H1 (cell line): ENCODE results near the gene GNL2. TPM values are rescaled to one million over a fixed set of nuclear protein-coding genes. Genes with fewer than 3 reads are reported as not detected.

Experiments used
- CTCF ChIA-PET: fragments of 300-600 bp; sonication (Branson Sonifier 250); formaldehyde crosslinking; loops from one replicate; lab custom pipeline; 2021; ENCODE audit not compliant: partially characterized antibody; lab: Charles Lee
- POLR2A ChIA-PET: fragments of 300-600 bp; sonication (Branson Sonifier 250); formaldehyde crosslinking; loops from one replicate; lab custom pipeline; 2021; ENCODE audit warnings: inconsistent platforms; ENCODE audit not compliant: partially characterized antibody; lab: Charles Lee
- DNase-seq, 2 experiments: peaks; one replicate each; pipeline versions ENCODE4 v3.0.0 to v3.0.0-alpha.2; 2010 to 2022; ENCODE audit warnings: low spot score in 2 of 2, low read depth in 1 of 2, mixed read lengths in 1 of 2
- FAIRE-seq: peaks from 2 replicates; lab custom pipeline; 2011; peaks lifted over from hg19 to GRCh38; lab: Jason Lieb, UNC
- H2AFZ ChIP-seq: 2 replicates; pipeline ENCODE4 v1.8.1; 2012; ENCODE audit warnings: low read length, inconsistent platforms
- H2AK5ac ChIP-seq: 2 replicates; pipeline ENCODE4 v1.6.1; 2013; ENCODE audit warnings: low read depth, low read length
- H2BK120ac ChIP-seq: replicated peaks from 2 replicates; pipeline ENCODE3; 2013; ENCODE audit warnings: low read depth, low read length, inconsistent platforms
- H2BK12ac ChIP-seq: 2 replicates; pipeline ENCODE4 v1.6.1; 2013; ENCODE audit warnings: low read depth, low read length
- H2BK15ac ChIP-seq: 2 replicates; pipeline ENCODE4 v1.6.1; 2013; ENCODE audit warnings: low read length
- H2BK20ac ChIP-seq: 2 replicates; pipeline ENCODE4 v1.6.1; 2013; ENCODE audit warnings: low read length
- H2BK5ac ChIP-seq: 2 replicates; pipeline ENCODE4 v1.6.1; 2013; ENCODE audit warnings: low read depth, low read length
- H3K14ac ChIP-seq: 2 replicates; pipeline ENCODE4 v1.6.1; 2013; ENCODE audit warnings: inconsistent platforms; ENCODE audit not compliant: insufficient read length
- H3K18ac ChIP-seq: 2 replicates; pipeline ENCODE4 v1.6.1; 2013; ENCODE audit warnings: low read length; ENCODE audit errors: extremely low read depth
- H3K23ac ChIP-seq: 2 replicates; pipeline ENCODE4 v1.6.1; 2013; ENCODE audit warnings: inconsistent platforms; ENCODE audit not compliant: insufficient read length
- H3K23me2 ChIP-seq: 2 replicates; pipeline ENCODE4 v1.6.1; 2013; ENCODE audit warnings: low read depth, low read length
- H3K27ac ChIP-seq: 2 replicates; pipeline ENCODE4 v1.6.1; 2011; ENCODE audit warnings: low read depth, low read length, inconsistent platforms
- H3K27me3 ChIP-seq, 4 experiments: replicated peaks in 1 of 4; 1 replicate in 1 of 4; 2 replicates in 3 of 4; pipeline versions ENCODE4 v1.6.1 to v1.8.1; 2011 to 2013; ENCODE audit warnings: low read length in 3 of 4, mild to moderate bottlenecking in 3 of 4, inconsistent platforms in 2 of 4, mixed read lengths in 2 of 4, moderate library complexity in 1 of 4; ENCODE audit not compliant: control insufficient read depth in 3 of 4, insufficient read depth in 3 of 4; ENCODE audit errors: extremely low read depth in 1 of 4
- H3K36me3 ChIP-seq, 4 experiments: 2 replicates each; pipeline versions ENCODE4 v1.6.1 to v1.8.1; 2011 to 2013; ENCODE audit warnings: mild to moderate bottlenecking in 4 of 4, low read length in 3 of 4, moderate library complexity in 2 of 4, control low read depth in 1 of 4, inconsistent platforms in 1 of 4; ENCODE audit not compliant: insufficient read depth in 4 of 4, control insufficient read depth in 2 of 4
- H3K4ac ChIP-seq: replicated peaks from 2 replicates; pipeline ENCODE3; 2013; ENCODE audit warnings: low read length, low read depth, mixed read lengths, inconsistent platforms; ENCODE audit not compliant: insufficient read length
- H3K4me1 ChIP-seq, 4 experiments: replicated peaks in 1 of 4; 1 replicate in 1 of 4; 2 replicates in 3 of 4; pipeline versions ENCODE4 v1.6.1 to v1.8.1; 2011 to 2013; ENCODE audit warnings: low read length in 3 of 4, inconsistent platforms in 2 of 4, mixed read lengths in 1 of 4; ENCODE audit not compliant: insufficient read depth in 4 of 4, control insufficient read depth in 3 of 4
- H3K4me2 ChIP-seq, 2 experiments: 2 replicates each; pipeline versions ENCODE4 v1.6.1 to v1.8.1; 2011 to 2013; ENCODE audit warnings: low read depth in 2 of 2, low read length in 2 of 2, control low read depth in 1 of 2, inconsistent platforms in 1 of 2, mild to moderate bottlenecking in 1 of 2; ENCODE audit not compliant: insufficient read depth in 1 of 2
- H3K4me3 ChIP-seq, 4 experiments: fragments of 200-600, 300-600 bp in 1 of 4; sonication (generic), shearing (Covaris generic), sonication (Bioruptor Twin) in 1 of 4; 2 replicates each; pipeline versions ENCODE4 v1.5.1 to v1.8.1; 2011 to 2016; ENCODE audit warnings: low read length in 4 of 4, low read depth in 3 of 4, control low read depth in 2 of 4, inconsistent platforms in 2 of 4, mild to moderate bottlenecking in 2 of 4, mixed read lengths in 1 of 4, moderate library complexity in 1 of 4; ENCODE audit not compliant: insufficient read depth in 2 of 4; ENCODE audit errors: extremely low read depth in 1 of 4
- H3K56ac ChIP-seq: replicated peaks from 2 replicates; pipeline ENCODE3; 2013; ENCODE audit warnings: low read depth, mild to moderate bottlenecking, mixed read lengths, low read length, inconsistent platforms; ENCODE audit not compliant: insufficient read length
- H3K79me1 ChIP-seq: 2 replicates; pipeline ENCODE4 v1.6.1; 2013; ENCODE audit warnings: low read depth, low read length, control low read depth
- H3K79me2 ChIP-seq, 2 experiments: 2 replicates each; pipeline versions ENCODE4 v1.6.1 to v1.8.1; 2012 to 2013; ENCODE audit warnings: low read length in 2 of 2, mild to moderate bottlenecking in 2 of 2, inconsistent platforms in 1 of 2; ENCODE audit not compliant: insufficient read depth in 2 of 2, control insufficient read depth in 1 of 2
- H3K9ac ChIP-seq, 4 experiments: replicated peaks in 1 of 4; 1 replicate in 1 of 4; 2 replicates in 3 of 4; pipeline versions ENCODE4 v1.6.1 to v1.8.1; 2011 to 2013; ENCODE audit warnings: low read depth in 3 of 4, low read length in 3 of 4, control low read depth in 2 of 4, mild to moderate bottlenecking in 2 of 4, moderate library complexity in 2 of 4, inconsistent platforms in 1 of 4; ENCODE audit errors: extremely low read depth in 1 of 4
- H3K9me3 ChIP-seq, 2 experiments: 2 replicates each; pipeline versions ENCODE4 v1.6.1 to v1.8.1; 2012 to 2013; ENCODE audit warnings: mild to moderate bottlenecking in 2 of 2, moderate library complexity in 2 of 2, control low read depth in 1 of 2, inconsistent platforms in 1 of 2, low read depth in 1 of 2, low read length in 1 of 2, mixed read lengths in 1 of 2; ENCODE audit not compliant: insufficient read depth in 2 of 2
- H4K20me1 ChIP-seq, 2 experiments: replicated peaks in 1 of 2; 2 replicates each; pipeline versions ENCODE3 to v1.8.1; 2011 to 2013; ENCODE audit warnings: inconsistent platforms in 2 of 2, low read length in 2 of 2, mild to moderate bottlenecking in 1 of 2; ENCODE audit not compliant: insufficient read depth in 2 of 2, control insufficient read depth in 1 of 2
- H4K5ac ChIP-seq: 2 replicates; pipeline ENCODE4 v1.6.1; 2013; ENCODE audit warnings: low read length, low read depth, mixed read lengths, inconsistent platforms; ENCODE audit not compliant: insufficient read length
- H4K8ac ChIP-seq: 2 replicates; pipeline ENCODE4 v1.8.0; 2013; ENCODE audit warnings: mild to moderate bottlenecking, moderate library complexity, low read length, inconsistent platforms; ENCODE audit not compliant: insufficient read depth; ENCODE audit errors: extremely low read depth
- H4K91ac ChIP-seq: replicated peaks from 2 replicates; pipeline ENCODE3; 2013; ENCODE audit warnings: low read length, mixed read lengths, inconsistent platforms; ENCODE audit not compliant: insufficient read length
- ASH2L ChIP-seq: fragments of 200-600, 300-600 bp; sonication (generic); IDR thresholded peaks from one replicate; pipeline ENCODE4 v1.7.1; 2017; ENCODE audit warnings: low read length
- BACH1 ChIP-seq: IDR thresholded peaks from 2 replicates; pipeline ENCODE4 v1.6.1; 2012; ENCODE audit warnings: low read length, improper control_type of control experiment
- CBX5 ChIP-seq: fragments of 300-800, 300-1000 bp; sonication (generic); IDR thresholded peaks from 2 replicates; pipeline ENCODE4 v1.7.1; 2016; ENCODE audit warnings: antibody characterized with exemption, low read length, low read depth
- EZH2 ChIP-seq: fragments of 200-600 bp; sonication (generic); IDR thresholded peaks from 2 replicates; pipeline ENCODE4 v1.7.1; 2012; ENCODE audit warnings: low read depth, mild to moderate bottlenecking, moderate library complexity, low read length, inconsistent platforms; ENCODE audit not compliant: severe bottlenecking
- GTF2F1 ChIP-seq: IDR thresholded peaks from 2 replicates; pipeline ENCODE4 v1.6.1; 2012; ENCODE audit warnings: low read depth, low read length, improper control_type of control experiment, borderline replicate concordance
- MAFK ChIP-seq: IDR thresholded peaks from 2 replicates; pipeline ENCODE4 v1.6.1; 2012; ENCODE audit warnings: low read depth, mild to moderate bottlenecking, improper control_type of control experiment, low read length
- NANOG ChIP-seq: IDR thresholded peaks from 2 replicates; pipeline ENCODE4 v1.6.1; 2011; ENCODE audit warnings: low read length, low read depth, mild to moderate bottlenecking, inconsistent platforms; ENCODE audit not compliant: insufficient read depth, poor library complexity, severe bottlenecking
- TEAD4 ChIP-seq: IDR thresholded peaks from 2 replicates; pipeline ENCODE4 v1.6.1; 2012; ENCODE audit warnings: low read depth, low read length, inconsistent platforms, mixed read lengths
- WGBS, 2 experiments: shearing (Covaris generic) in 1 of 2; methylation state at CpG; one replicate each; pipeline versions ENCODE4 v1.1.6 to v1.1.7; 2013 to 2015; ENCODE audit warnings: low lambda C conversion rate in 2 of 2, mixed read lengths in 2 of 2, inconsistent platforms in 1 of 2, low coverage in 1 of 2, missing lambda C conversion rate in 1 of 2; ENCODE audit not compliant: insufficient replicate concordance in 2 of 2, insufficient coverage in 1 of 2, insufficient read length in 1 of 2; ENCODE audit errors: extremely low coverage in 1 of 2, missing lambda C conversion rate in 1 of 2; 5-methylcytosine and 5-hydroxymethylcytosine counted together
- polyA plus RNA-seq, 7 experiments: library from polyadenylated mRNA; depleted of rRNA in 3 of 7; stranded (reverse) in 5 of 7; unstranded in 2 of 7; fragments of >200 nt in 5 of 7; fragments of 200-250 nt in 2 of 7; gene quantifications; 1 replicate in 5 of 7; 2 replicates in 1 of 7; 4 replicates in 1 of 7; pipeline versions ENCODE4 v1.2.1 to v1.2.3, GENCODE V29; 2011 to 2013; ENCODE audit warnings: missing spikeins in 2 of 7, mixed read lengths in 2 of 7
- total RNA-seq: library from RNA; stranded (reverse); fragmentation: NEBNext Ultra II Directional; extraction: Animal tissue kit (Norgen Biotek cat#: 25700); gene quantifications from 2 replicates; pipeline ENCODE4 v1.2.1, GENCODE V29; 2021
- TF ChIP-seq, protein P1 (sequence below): IDR thresholded peaks from 2 replicates; pipeline ENCODE4 v1.6.1; 2011; ENCODE audit warnings: low read length, improper control_type of control experiment

The GNL2 gene
- total and polyA plus RNA-seq, 2 of the 8 experiments (the other 6 are each of a cell fraction or from before 2014, with no cell fraction given) = 22.2 to 88.3 TPM

- Histone ChIP-seq H3K9me3 (no peaks in the 10 kb centered on the region), H4K8ac (no peak overlapping the region), H3K27ac (no peak overlapping the region), H3K23ac (no peak overlapping the region), H2AFZ (no peak overlapping the region), H2BK120ac (no peak overlapping the region), H2BK20ac (no peak overlapping the region), H3K56ac (no peak overlapping the region), H2BK5ac (no peak overlapping the region), H3K18ac (no peak overlapping the region), H3K4me2 (no peak overlapping the region), H3K4me3 (no peak overlapping the region), H4K91ac (no peak overlapping the region), H3K4ac (no peak overlapping the region), H4K5ac (no peak overlapping the region), H4K20me1 (peaks cover 0 to 1% of the 10 kb centered on the region in 2 experiments), H3K4me1 (no peaks in the 10 kb centered on the region), H3K79me2 (no peaks in the 10 kb centered on the region), H2BK15ac (no peak overlapping the region), H3K79me1 (no peaks in the 10 kb centered on the region), H3K9ac (no peak overlapping the region), H3K36me3 (no peaks in the 10 kb centered on the region), H3K23me2 (no peaks in the 10 kb centered on the region; the same call in 1 of the 2 replicates), H2BK12ac (no peak overlapping the region), H2AK5ac (no peak overlapping the region), H3K14ac (no peak overlapping the region), H3K27me3 (peaks cover 0 to 15% (median 9%) of the 10 kb centered on the region in 4 experiments; a peak in 3 of 7 replicates)
- DNase-seq (no peak), FAIRE-seq (no peak)
- ChIA-PET POLR2A (interaction anchor here (0.7 kb wide), 1 partner anchor 26 kb away, joined by 3 read pairs; no protein-coding TSS in a partner anchor), CTCF (interaction anchor here (0.6 to 14.2 kb wide), 12 partner anchors 10 to 463 kb away, joined by 3 to 206 read pairs (median 6); partner anchors contain the start of gene RSPO1)
- TF ChIP-seq EZH2 = no peak
- no peak for TF ChIP-seq MAFK
- TF ChIP-seq NANOG = no peak
- TF ChIP-seq GTF2F1 = no peak
- TF ChIP-seq, protein P1, sequence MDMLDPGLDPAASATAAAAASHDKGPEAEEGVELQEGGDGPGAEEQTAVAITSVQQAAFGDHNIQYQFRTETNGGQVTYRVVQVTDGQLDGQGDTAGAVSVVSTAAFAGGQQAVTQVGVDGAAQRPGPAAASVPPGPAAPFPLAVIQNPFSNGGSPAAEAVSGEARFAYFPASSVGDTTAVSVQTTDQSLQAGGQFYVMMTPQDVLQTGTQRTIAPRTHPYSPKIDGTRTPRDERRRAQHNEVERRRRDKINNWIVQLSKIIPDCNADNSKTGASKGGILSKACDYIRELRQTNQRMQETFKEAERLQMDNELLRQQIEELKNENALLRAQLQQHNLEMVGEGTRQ = no peak
- no peak for TF ChIP-seq TEAD4
- no peak for TF ChIP-seq BACH1
- TF ChIP-seq CBX5 = no peak
- TF ChIP-seq ASH2L = no peak
- 80% methylated on average over 10 of the region's 10 CpGs; no CpG with 5 or more reads in 1 of the 2 experiments for WGBS, 2 experiments
Observed at GRCh38 chr1:37621326-37621870, 25.7 kb upstream of the GNL2 start.
